GM12891 (cell line): ENCODE results near the gene ANXA7.

Source experiments
- DNase-seq: peaks from one replicate; pipeline ENCODE4 v3.0.0; 2011; ENCODE audit warnings: low spot score; ENCODE audit not compliant: insufficient read length
- FAIRE-seq: peaks from 2 replicates; lab custom pipeline; 2011; peaks lifted over from hg19 to GRCh38; lab: Jason Lieb, UNC
- PAX5 ChIP-seq: IDR thresholded peaks from 2 replicates; pipeline ENCODE4 v1.6.1; 2011; ENCODE audit warnings: low read length, moderate library complexity, mild to moderate bottlenecking; ENCODE audit not compliant: insufficient read depth, severe bottlenecking
- POLR2A ChIP-seq: IDR thresholded peaks from 2 replicates; pipeline ENCODE4 v1.6.1; 2011; ENCODE audit warnings: low read depth, low read length, control low read depth
- POLR2AphosphoS5 ChIP-seq: IDR thresholded peaks from 2 replicates; pipeline ENCODE4 v1.6.1; 2011; ENCODE audit warnings: low read depth, low read length, control low read depth
- POU2F2 ChIP-seq: IDR thresholded peaks from 2 replicates; pipeline ENCODE4 v1.6.1; 2011; ENCODE audit warnings: low read depth, mild to moderate bottlenecking, control low read depth, low read length, moderate library complexity
- SPI1 ChIP-seq: IDR thresholded peaks from 2 replicates; pipeline ENCODE4 v1.6.1; 2011; ENCODE audit warnings: low read depth, low read length, control low read depth
- TAF1 ChIP-seq: IDR thresholded peaks from 2 replicates; pipeline ENCODE4 v1.6.1; 2011; ENCODE audit warnings: low read depth, low read length, control low read depth

The ANXA7 gene

GRCh38 chr10:73413108-73413527 is 740 bp downstream of the ANXA7 start:
- peak; percentile 39 for DNase-seq
- TF ChIP-seq SPI1 (no peak), POLR2AphosphoS5 (no peak), PAX5 (no peak), POLR2A (peak; percentile 75; the same call in 1 of the 2 replicates), POU2F2 (no peak), TAF1 (no peak; the same call in 1 of the 2 replicates)

GRCh38 chr10:73410897-73411296 is 3.0 kb downstream of the ANXA7 start:
- TF ChIP-seq POLR2A (no peak), TAF1 (no peak), SPI1 (no peak), POLR2AphosphoS5 (no peak)
- FAIRE-seq (no peak), DNase-seq (no peak)

More at GRCh38 chr10:73413108-73413527, 740 bp downstream of the ANXA7 start:
- peak; percentile 87 for FAIRE-seq

GRCh38 chr10:73408978-73409521 is 4.8 kb downstream of the ANXA7 start:
- TF ChIP-seq TAF1 (no peak), PAX5 (no peak), POLR2A (no peak), POLR2AphosphoS5 (no peak), POU2F2 (no peak), SPI1 (peak; percentile 52)
- DNase-seq (no peak), FAIRE-seq (no peak)

- no peak for TF ChIP-seq TAF1
- no peak for TF ChIP-seq POU2F2
- TF ChIP-seq POLR2A: no peak
- TF ChIP-seq PAX5: no peak
- no peak for TF ChIP-seq SPI1
- DNase-seq: no peak
- no peak for FAIRE-seq
Observed at GRCh38 chr10:73408061-73408460, 5.8 kb downstream of the ANXA7 start.

GRCh38 chr10:73407495-73407894 is 6.4 kb downstream of the ANXA7 start:
- FAIRE-seq (no peak), DNase-seq (no peak)
- TF ChIP-seq POU2F2: no peak
- TF ChIP-seq TAF1: no peak
- TF ChIP-seq POLR2AphosphoS5: no peak
- no peak for TF ChIP-seq POLR2A
- no peak for TF ChIP-seq SPI1

- FAIRE-seq: no peak
- no peak for TF ChIP-seq SPI1
- no peak for TF ChIP-seq POLR2AphosphoS5
- TF ChIP-seq PAX5: no peak
- no peak for TF ChIP-seq POLR2A
- TF ChIP-seq POU2F2: no peak
- no peak for TF ChIP-seq TAF1
- no peak for DNase-seq
Observed at GRCh38 chr10:73406846-73407245, 7.0 kb downstream of the ANXA7 start.

GRCh38 chr10:73405556-73405955 is 8.3 kb downstream of the ANXA7 start:
- TF ChIP-seq POLR2AphosphoS5 (no peak), SPI1 (no peak), POU2F2 (no peak), PAX5 (no peak), POLR2A (no peak), TAF1 (no peak)
- no peak for DNase-seq
- FAIRE-seq: peak; percentile 5

- DNase-seq: no peak
- no peak for TF ChIP-seq SPI1
- TF ChIP-seq POLR2A: no peak
- no peak for TF ChIP-seq TAF1
- FAIRE-seq: no peak
Observed at GRCh38 chr10:73404690-73405089, 9.2 kb downstream of the ANXA7 start.

- no peak for FAIRE-seq
- no peak for DNase-seq
- TF ChIP-seq PAX5 (no peak), TAF1 (no peak), POLR2A (no peak)
Observed at GRCh38 chr10:73401636-73402035, 12.2 kb downstream of the ANXA7 start.

GRCh38 chr10:73399063-73399462 is 14.8 kb downstream of the ANXA7 start:
- DNase-seq (no peak), FAIRE-seq (no peak)
- TF ChIP-seq POLR2AphosphoS5: no peak
- TF ChIP-seq PAX5: no peak
- TF ChIP-seq SPI1: no peak
- no peak for TF ChIP-seq POLR2A
- no peak for TF ChIP-seq POU2F2
- no peak for TF ChIP-seq TAF1
